ENCODE results near the gene GRAMD4.

DNA sequence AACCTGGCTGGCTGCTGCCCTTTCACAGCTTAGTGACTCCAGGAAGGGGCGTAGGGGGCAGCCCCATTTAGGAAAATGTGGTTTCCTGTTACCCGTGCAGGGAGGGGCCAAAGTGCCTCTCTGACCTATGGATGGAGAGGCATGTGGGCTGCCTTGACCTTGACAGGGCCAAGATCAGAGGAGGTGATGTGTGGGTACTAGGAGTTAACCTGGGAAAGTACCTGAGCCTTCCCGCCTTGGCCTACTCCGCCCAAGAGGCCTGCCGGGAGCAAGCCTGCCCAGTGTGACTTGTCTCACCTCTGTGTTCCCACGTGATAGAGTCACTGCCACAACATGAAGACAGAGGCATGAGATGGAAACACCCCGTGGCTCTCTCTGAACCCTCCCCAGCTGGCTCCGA lies 33.4 kb downstream of the GRAMD4 start:
- TF ChIP-seq, protein P1, sequence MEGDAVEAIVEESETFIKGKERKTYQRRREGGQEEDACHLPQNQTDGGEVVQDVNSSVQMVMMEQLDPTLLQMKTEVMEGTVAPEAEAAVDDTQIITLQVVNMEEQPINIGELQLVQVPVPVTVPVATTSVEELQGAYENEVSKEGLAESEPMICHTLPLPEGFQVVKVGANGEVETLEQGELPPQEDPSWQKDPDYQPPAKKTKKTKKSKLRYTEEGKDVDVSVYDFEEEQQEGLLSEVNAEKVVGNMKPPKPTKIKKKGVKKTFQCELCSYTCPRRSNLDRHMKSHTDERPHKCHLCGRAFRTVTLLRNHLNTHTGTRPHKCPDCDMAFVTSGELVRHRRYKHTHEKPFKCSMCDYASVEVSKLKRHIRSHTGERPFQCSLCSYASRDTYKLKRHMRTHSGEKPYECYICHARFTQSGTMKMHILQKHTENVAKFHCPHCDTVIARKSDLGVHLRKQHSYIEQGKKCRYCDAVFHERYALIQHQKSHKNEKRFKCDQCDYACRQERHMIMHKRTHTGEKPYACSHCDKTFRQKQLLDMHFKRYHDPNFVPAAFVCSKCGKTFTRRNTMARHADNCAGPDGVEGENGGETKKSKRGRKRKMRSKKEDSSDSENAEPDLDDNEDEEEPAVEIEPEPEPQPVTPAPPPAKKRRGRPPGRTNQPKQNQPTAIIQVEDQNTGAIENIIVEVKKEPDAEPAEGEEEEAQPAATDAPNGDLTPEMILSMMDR (IDR thresholded peaks at IDR 0.05): no peak
- no peak for TF ChIP-seq POLR2A (IDR thresholded peaks at IDR 0.05)

Measured in uterus (tissue), 2 donors.